Measurements from ENCODE around the gene OVCA2.

DNA sequence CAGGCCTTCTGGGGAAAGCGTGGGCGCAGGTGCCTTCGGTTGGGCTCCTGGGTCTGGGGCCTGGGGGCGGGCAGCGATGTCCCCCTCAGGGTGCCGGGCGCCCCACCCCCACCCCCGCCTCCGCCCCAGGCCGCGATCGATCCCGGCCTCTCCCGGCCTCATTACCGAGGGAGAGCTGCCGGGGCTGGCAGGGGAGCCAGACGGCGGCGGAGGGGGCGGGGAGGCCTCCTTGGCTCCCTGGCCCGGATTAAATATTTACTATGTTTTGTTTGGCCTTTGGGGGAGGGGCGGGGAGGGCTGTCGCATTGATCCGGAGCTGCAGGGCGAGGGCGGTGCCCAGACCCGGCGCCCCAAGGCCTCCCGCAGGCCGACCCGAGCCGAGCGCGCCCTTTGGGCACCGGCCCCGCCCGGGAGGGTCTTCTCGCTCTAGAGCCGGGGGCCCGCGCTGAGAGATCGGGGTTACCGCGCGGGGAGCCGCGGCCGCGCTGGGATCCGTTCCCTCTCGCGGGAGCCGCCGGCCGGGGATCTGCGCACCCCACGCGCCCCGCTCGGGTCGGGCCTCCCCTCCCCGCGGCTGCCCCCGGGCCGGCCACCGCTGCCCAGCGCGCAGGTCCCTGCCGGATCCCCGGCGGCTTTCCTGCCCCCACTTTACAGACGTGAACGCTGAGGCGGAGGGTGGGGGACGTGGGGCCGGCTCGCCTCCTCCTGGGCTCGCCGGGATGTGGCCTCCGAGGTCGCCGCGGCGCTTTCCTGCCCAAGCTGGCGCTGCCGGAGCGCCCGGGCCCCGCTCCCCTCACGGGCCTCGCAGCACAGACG, 43.7 kb upstream of the OVCA2 start:
- TF ChIP-seq CTCF (optimal IDR thresholded peaks at IDR 0.05 in 1 of 3, IDR thresholded peaks at IDR 0.05 in 1 of 3, conservative IDR thresholded peaks at IDR 0.05 in 1 of 3; ENCODE audit: extremely low read depth in 1 of 3, insufficient read depth in 2 of 3, low read length in 3 of 3) (no peak), EZH2 (IDR thresholded peaks at IDR 0.05; ENCODE audit: low read length) (no peak)

All from keratinocyte (primary cell).